ENCODE results near the gene TBCK. TPM values are rescaled to one million over a fixed set of nuclear protein-coding genes. Genes with fewer than 3 reads are reported as not detected.

The TBCK gene
- total and polyA plus RNA-seq, 2 donors (not counting 3 experiments of a cell fraction or from before 2014, with no cell fraction given): 18.2 to 38.6 TPM

DNA sequence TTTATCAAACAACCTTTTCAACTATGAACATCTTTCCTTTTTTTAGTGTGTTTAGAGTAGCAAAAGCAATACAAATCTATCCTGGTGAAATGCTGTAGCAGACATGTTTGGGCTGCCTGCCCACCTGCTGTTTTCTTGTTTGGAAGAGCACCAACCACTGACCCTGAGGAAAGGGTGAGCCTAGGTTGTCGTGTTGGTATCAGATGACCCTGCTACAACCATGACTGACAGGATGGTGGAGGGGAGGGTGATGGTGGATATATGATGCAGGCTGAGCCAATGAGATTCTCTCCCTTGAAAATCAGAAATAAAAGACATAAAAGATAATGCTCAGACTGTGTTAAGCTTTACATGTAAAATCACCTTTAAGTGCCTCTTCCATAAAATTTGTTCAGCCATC is 219.6 kb downstream of the TBCK start:
- ChIA-PET POLR2A (no interaction called here), CTCF (no interaction called here)
- no peak overlapping the region for H2AFZ ChIP-seq (ENCODE audit: low read depth, low read length)
- H3K9me3 ChIP-seq (replicated peaks; ENCODE audit: control insufficient read depth, insufficient read depth, low read length): no peaks in the 10 kb centered on the region
- H3K9me1 ChIP-seq (replicated peaks; ENCODE audit: control insufficient read depth, extremely low read depth, insufficient read depth, low read length): peaks cover 3% of the 10 kb centered on the region
- FAIRE-seq (no peak), DNase-seq (ENCODE audit: low read depth, low spot score) (no peak)
- no peak overlapping the region for H3K27ac ChIP-seq (ENCODE audit: insufficient read depth, low read depth, low read length)
- H3K4me1 ChIP-seq (ENCODE audit: control insufficient read depth, extremely low read depth, insufficient read depth, low read length): no peaks in the 10 kb centered on the region
- TF ChIP-seq POLR2AphosphoS5 (IDR thresholded peaks at IDR 0.05; ENCODE audit: insufficient read depth, low read depth, low read length) (no peak), EZH2 (IDR thresholded peaks at IDR 0.05; ENCODE audit: borderline replicate concordance, low read depth, low read length, severe bottlenecking) (no peak), POLR2A (IDR thresholded peaks at IDR 0.05; ENCODE audit: low read depth, low read length) (no peak), CTCF (IDR thresholded peaks at IDR 0.05; ENCODE audit: extremely low read depth in 1 of 2, insufficient read depth in 1 of 2, low read depth in 1 of 2, low read length in 2 of 2) (no peak), GATA2 (IDR thresholded peaks at IDR 0.05; ENCODE audit: insufficient read depth, insufficient read length, low read depth, low read length) (no peak), MYC (IDR thresholded peaks at IDR 0.05; ENCODE audit: low read depth, low read length) (no peak), JUN (IDR thresholded peaks at IDR 0.05; ENCODE audit: borderline replicate concordance, insufficient read depth, insufficient read length, low read depth) (no peak), FOS (IDR thresholded peaks at IDR 0.05; ENCODE audit: borderline replicate concordance, insufficient read depth, low read length) (no peak)
- TF ChIP-seq, protein P1, sequence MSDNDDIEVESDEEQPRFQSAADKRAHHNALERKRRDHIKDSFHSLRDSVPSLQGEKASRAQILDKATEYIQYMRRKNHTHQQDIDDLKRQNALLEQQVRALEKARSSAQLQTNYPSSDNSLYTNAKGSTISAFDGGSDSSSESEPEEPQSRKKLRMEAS (IDR thresholded peaks at IDR 0.05; ENCODE audit: insufficient read depth, insufficient read length): no peak
- H3K9ac ChIP-seq (replicated peaks; ENCODE audit: extremely low read depth, insufficient read depth, low read length): no peak overlapping the region
- H4K20me1 ChIP-seq (replicated peaks; ENCODE audit: control insufficient read depth, extremely low read depth, insufficient read depth, low read length): no peaks in the 10 kb centered on the region
- no peaks in the 10 kb centered on the region for H3K27me3 ChIP-seq (ENCODE audit: control insufficient read depth in 2 of 2, insufficient read depth in 2 of 2, low read length in 2 of 2)
- dilution Hi-C loops (cut with MboI; ENCODE audit: extremely low pct_ligation_motif_present, low sequenced_read_pairs): no loop called here
- no TSS peak for BruUV-seq (replicated peaks)
- H3K4me2 ChIP-seq (ENCODE audit: insufficient read depth, low read length): no peak overlapping the region
- H3K4me3 ChIP-seq (replicated peaks in 1 of 3; ENCODE audit: insufficient read depth in 1 of 3, low read depth in 1 of 3, low read length in 3 of 3): no peak overlapping the region
- intact Hi-C loops (cut with micrococcal nuclease): no loop called here
- no peaks in the 10 kb centered on the region for H3K79me2 ChIP-seq (ENCODE audit: control insufficient read depth, insufficient read depth, low read length)
- no peaks in the 10 kb centered on the region for H3K36me3 ChIP-seq (ENCODE audit: control insufficient read depth in 2 of 2, extremely low read depth in 1 of 2, insufficient read depth in 2 of 2, low read length in 2 of 2)
